ENCODE results near the gene PRKCE.

DNA sequence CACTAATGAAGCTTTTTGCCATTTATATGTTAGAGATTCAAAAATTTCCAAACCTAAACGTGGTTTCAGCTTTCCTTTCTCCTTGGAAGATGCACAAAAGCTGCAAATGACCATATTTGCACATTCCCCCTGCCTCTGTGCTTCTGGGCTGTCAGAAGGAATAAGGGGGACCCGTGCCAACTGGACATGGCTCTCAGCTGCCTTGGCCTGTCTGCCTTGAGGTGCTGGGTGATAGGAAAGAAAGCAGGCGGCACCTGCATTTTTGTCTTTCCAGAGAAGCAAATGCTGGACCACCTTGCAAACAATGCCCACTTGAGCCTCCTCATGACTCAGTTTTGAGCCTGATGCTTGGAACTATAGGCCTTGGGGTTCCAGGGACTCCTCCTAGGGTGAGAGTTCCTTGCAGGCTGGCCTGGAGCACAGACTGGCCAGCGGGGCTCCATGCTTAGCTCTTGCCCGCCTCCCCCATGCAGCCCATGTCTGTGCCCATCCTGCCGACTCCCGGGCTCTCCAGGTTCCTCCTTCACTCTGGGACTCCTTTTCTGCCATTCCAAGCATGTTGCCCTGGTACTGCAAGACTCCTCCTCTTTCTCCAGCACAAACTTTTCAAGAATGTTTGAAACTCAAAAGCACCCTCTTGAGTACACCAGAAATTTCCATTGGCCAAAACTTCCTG is 536.7 kb downstream of the PRKCE start:
- TF ChIP-seq CTCF (IDR thresholded peaks at IDR 0.05) (no peak), POLR2A (IDR thresholded peaks at IDR 0.05) (no peak)

Measured in body of pancreas (tissue), 4 donors.